ENCODE measurements around the gene RASGRP4.
"Not testable (repeated sequence)": the region's sequence is repeated elsewhere in the genome, so short reads cannot be mapped to it uniquely, and the experiment has no call there.

The RASGRP4 gene

DNA sequence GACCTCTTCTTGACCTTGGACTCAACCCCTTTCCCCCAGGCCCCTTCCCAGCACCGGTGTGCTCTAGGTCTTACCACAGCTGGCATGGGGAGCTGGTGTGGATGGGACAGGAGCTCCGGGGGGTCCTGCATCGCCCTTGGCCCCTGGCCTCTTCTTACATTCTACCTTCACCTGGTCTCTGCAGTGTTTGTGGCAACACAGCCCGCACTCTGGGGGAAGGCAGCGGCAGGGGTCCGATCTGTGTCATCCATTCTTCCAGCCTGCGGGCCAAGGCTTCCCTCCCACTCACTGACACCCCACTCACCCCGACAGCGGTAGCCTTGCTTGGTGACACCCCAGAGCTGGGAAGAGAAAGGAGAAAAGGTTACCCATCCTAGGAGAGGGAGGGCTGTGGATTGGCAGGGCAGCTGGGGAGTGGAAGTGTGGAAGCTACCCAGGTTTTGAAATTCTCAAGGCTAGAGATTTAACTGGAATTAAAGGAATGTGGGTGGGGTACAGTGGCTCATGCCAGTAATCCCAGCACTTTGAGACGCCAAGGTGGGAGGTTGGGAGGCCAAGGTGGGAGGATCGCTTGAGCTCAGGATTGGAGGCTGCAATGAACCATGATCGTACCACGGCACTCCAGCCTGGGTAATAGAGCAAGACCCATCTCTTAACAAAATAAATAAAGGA lies 14.8 kb downstream of the RASGRP4 start:
- H3K27ac Mint-ChIP-seq = no peak overlapping the region
- H3K4me3 Mint-ChIP-seq = no peak overlapping the region
- H3K9me3 Mint-ChIP-seq = no peaks in the 10 kb centered on the region
- no peak for DNase-seq
- H3K4me1 Mint-ChIP-seq = no peaks in the 10 kb centered on the region
- no peaks in the 10 kb centered on the region for H3K27me3 Mint-ChIP-seq
- no peak for ATAC-seq

GRCh38 chr19:38410407-38410806 lies 15.6 kb downstream of the RASGRP4 start:
- not testable (repeated sequence) for H3K27ac Mint-ChIP-seq

DNA sequence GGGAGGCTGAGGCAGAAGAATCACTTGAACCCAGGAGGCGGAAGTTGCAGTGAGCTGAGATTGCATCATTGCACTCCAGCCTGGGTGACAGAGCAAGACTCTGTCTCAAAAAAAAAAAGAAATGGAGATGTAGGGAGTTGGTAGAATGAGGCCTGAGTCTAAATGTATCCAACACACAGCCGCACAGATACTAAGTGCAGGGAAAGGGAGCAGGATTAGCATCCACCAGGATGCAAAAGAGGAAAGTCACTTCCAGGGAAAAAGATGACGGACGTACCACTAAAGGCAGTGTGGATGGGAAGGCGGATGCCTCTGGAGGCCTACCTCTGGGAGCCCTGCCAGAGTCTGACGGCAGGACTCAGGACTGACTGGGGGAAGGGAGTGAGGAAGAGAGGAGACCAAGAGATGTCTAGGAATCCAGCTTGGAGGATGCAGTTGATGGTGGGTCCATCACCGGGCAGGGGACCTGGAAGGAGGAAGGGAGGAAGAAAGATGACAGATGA lies 16.3 kb downstream of the RASGRP4 start:
- ATAC-seq = no peak
- Mint-ChIP-seq H3K4me1 (peaks cover 8% of the 10 kb centered on the region), H3K27ac (no peak overlapping the region), H3K4me3 (no peak overlapping the region), H3K27me3 (no peaks in the 10 kb centered on the region), H3K9me3 (no peaks in the 10 kb centered on the region)
- no peak for DNase-seq

More at GRCh38 chr19:38410407-38410806, 15.6 kb downstream of the RASGRP4 start:
- not testable (repeated sequence) for H3K27me3 Mint-ChIP-seq, H3K4me3 Mint-ChIP-seq, H3K9me3 Mint-ChIP-seq, ATAC-seq, DNase-seq, H3K4me1 Mint-ChIP-seq

DNA sequence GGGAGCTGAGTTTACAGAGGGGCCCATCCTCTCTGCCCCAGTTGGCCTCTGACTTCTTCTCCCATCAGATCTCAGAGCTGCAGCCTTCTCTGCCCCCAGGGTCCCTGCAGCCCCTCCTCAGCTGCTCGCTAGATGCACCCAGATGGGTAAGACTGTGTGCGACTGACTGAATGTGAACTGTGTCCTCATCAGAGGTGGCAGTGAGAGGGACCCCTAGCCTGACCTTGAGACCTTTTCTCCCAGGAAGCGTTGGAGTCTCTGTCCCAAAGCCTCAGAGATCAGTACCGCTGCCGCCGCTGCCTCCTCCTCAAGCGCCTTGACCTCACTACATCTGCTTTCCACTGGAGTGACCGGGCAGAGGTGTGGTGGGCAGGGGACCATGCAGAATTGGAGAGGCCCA lies 20.7 kb downstream of the RASGRP4 start:
- H3K4me1 Mint-ChIP-seq = peaks cover 37% of the 10 kb centered on the region
- H3K27me3 Mint-ChIP-seq = peaks cover 7% of the 10 kb centered on the region
- H3K9me3 Mint-ChIP-seq = no peaks in the 10 kb centered on the region
- no peak overlapping the region for H3K4me3 Mint-ChIP-seq
- H3K27ac Mint-ChIP-seq = peak overlapping the region in 1 of 2 donors; percentile 67
- ATAC-seq (no peak), DNase-seq (no peak)

- peak overlapping the region in 1 of 2 donors; percentile 54 for H3K27ac Mint-ChIP-seq
- H3K9me3 Mint-ChIP-seq = no peaks in the 10 kb centered on the region
- peaks cover 11% of the 10 kb centered on the region for H3K27me3 Mint-ChIP-seq
- no peak for ATAC-seq
- no peak for DNase-seq
- peaks cover 37% of the 10 kb centered on the region for H3K4me1 Mint-ChIP-seq
- H3K4me3 Mint-ChIP-seq = peak overlapping the region in 1 of 2 donors; percentile 99
Measured at GRCh38 chr19:38404858-38405257, 21.2 kb downstream of the RASGRP4 start.

GRCh38 chr19:38402967-38403674 lies 22.9 kb downstream of the RASGRP4 start, which contains the start of gene FAM98C:
FAM98C (plus strand) TSS chr19:38403093; CDS start chr19:38403154, 61 bp downstream.
- Mint-ChIP-seq H3K27me3 (peaks cover 22% of the 10 kb centered on the region), H3K27ac (peak within 1 kb of the TSS; percentile 97), H3K4me3 (peak within 1 kb of the TSS; percentile 94 to 99), H3K4me1 (peaks cover 37% of the 10 kb centered on the region), H3K9me3 (no peaks in the 10 kb centered on the region)
- ATAC-seq = peak; percentile 97
- DNase-seq = peak; percentile 98

GRCh38 chr19:38402623-38402966 lies 23.4 kb downstream of the RASGRP4 start:
- peak overlapping the region; percentile 76 to 99 for H3K4me3 Mint-ChIP-seq
- no peak for ATAC-seq

DNA sequence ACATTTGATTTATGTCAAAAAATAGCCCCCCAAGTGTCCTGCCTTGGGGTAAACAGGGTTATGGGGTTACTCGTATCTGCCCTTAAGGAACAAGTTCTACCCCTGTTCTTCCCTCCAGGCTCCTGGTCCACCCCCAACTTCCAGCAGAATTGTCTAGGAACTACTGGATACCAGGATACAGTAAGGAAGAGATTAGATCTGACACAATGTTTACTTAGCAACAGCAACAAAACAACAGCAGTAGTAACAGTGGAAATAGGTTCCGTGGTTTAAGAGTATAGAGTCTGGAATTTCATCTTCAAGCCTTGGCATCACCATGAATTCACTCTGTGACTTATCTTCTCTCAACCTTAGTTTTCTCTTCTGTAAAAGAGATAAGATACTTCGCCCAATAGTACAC lies 24.9 kb downstream of the RASGRP4 start:
- Mint-ChIP-seq H3K27ac (no peak overlapping the region), H3K27me3 (peaks cover 22% of the 10 kb centered on the region), H3K4me3 (no peak overlapping the region), H3K4me1 (peaks cover 47% of the 10 kb centered on the region), H3K9me3 (no peaks in the 10 kb centered on the region)
- no peak for DNase-seq
- ATAC-seq = no peak

More at GRCh38 chr19:38402623-38402966, 23.4 kb downstream of the RASGRP4 start:
- peaks cover 22% of the 10 kb centered on the region for H3K27me3 Mint-ChIP-seq
- peaks cover 37% of the 10 kb centered on the region for H3K4me1 Mint-ChIP-seq
- no peak for DNase-seq
- peak overlapping the region in 1 of 2 donors; percentile 71 for H3K27ac Mint-ChIP-seq
- no peaks in the 10 kb centered on the region for H3K9me3 Mint-ChIP-seq

DNA sequence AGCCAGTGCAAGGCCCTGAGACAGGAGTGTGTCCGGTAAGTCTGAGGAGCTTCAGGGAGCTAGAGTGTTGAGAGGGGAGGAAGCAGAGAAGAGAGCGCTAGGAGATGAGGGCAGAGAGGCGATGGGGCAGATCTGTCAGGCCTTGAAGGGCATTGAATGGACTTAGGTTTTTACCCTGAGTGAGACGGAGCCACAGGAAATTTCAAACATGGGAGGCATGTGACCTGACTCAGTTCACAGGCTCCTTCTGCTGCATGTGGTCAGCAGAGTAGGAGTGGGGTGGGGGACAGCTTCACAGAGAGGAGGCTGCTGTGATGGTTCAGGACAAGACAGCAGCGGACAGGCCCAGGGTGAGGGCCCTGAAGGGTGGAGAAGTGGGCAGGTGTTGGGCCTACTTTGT lies 25.7 kb downstream of the RASGRP4 start:
- H3K27me3 Mint-ChIP-seq = peaks cover 22% of the 10 kb centered on the region
- H3K4me1 Mint-ChIP-seq = peaks cover 47% of the 10 kb centered on the region
- H3K4me3 Mint-ChIP-seq = no peak overlapping the region
- DNase-seq (no peak), ATAC-seq (no peak)
- H3K27ac Mint-ChIP-seq = no peak overlapping the region
- no peaks in the 10 kb centered on the region for H3K9me3 Mint-ChIP-seq

GRCh38 chr19:38399537-38399936 lies 26.5 kb downstream of the RASGRP4 start:
- no peak for DNase-seq
- Mint-ChIP-seq H3K4me1 (peaks cover 45% of the 10 kb centered on the region), H3K4me3 (no peak overlapping the region), H3K9me3 (no peaks in the 10 kb centered on the region), H3K27ac (peak overlapping the region in 1 of 2 donors; percentile 64), H3K27me3 (peaks cover 22% of the 10 kb centered on the region)
- no peak for ATAC-seq

GRCh38 chr19:38399081-38399480 lies 26.9 kb downstream of the RASGRP4 start:
- peaks cover 44% of the 10 kb centered on the region for H3K4me1 Mint-ChIP-seq
- H3K4me3 Mint-ChIP-seq = no peak overlapping the region
- H3K9me3 Mint-ChIP-seq = no peaks in the 10 kb centered on the region
- DNase-seq (no peak), ATAC-seq (no peak)
- H3K27ac Mint-ChIP-seq = no peak overlapping the region
- H3K27me3 Mint-ChIP-seq = peaks cover 24% of the 10 kb centered on the region

DNA sequence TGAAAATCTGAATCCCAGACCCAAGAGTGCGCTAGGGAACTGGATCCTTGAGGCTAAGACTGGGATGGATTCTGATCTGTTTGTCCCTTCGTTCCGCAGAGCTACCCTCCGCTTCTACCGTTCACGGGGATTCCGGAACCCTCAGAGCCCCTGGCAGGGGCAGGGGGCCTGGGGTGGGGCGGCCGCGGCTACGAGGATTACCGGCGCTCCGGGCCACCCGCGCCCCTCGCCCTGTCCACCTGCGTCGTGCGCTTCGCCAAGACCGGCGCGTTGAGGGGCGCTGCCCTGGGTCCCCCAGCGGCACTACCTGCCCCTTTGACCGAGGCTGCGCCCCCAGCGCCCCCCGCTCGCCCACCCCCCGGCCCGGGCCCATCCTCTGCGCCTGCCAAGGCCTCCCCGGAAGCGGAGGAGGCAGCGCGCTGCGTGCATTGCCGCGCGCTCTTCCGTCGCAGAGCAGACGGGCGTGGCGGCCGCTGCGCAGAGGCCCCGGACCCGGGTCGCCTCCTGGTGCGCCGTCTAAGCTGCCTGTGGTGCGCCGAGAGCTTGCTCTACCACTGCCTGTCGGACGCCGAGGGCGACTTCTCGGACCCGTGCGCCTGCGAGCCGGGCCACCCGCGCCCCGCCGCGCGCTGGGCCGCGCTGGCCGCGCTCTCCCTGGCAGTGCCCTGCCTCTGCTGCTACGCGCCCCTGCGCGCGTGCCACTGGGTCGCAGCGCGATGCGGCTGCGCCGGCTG lies 30.5 kb downstream of the RASGRP4 start:
- Mint-ChIP-seq H3K27me3 (peaks cover 45% of the 10 kb centered on the region), H3K9me3 (no peaks in the 10 kb centered on the region), H3K4me1 (peaks cover 30% of the 10 kb centered on the region), H3K4me3 (peak overlapping the region; percentile 87 to 88), H3K27ac (no peak overlapping the region)
- ATAC-seq (peak; percentile 87), DNase-seq (peak; percentile 52 to 58)

DNA sequence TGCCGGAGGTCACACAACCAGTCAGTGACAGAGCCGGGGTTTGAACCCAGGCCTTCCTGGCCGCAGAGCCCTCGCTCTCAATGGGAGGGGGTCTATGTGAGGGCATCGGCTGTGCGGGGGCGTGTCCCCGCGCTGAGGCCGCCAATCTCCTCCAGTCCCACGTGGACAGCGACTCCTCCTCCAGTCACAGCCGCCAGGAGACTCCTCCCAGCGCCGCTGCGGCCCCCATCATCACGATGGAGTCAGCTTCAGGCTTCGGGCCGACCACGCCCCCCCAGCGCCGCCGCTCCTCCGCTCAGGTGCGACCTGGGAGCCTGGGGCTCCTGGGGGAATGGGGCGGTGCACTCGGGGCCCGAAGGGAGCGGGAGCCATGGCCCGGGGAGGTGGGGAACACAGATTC lies 31.5 kb downstream of the RASGRP4 start:
- peak overlapping the region; percentile 49 to 50 for H3K27ac Mint-ChIP-seq
- ATAC-seq = peak; percentile 87
- no peaks in the 10 kb centered on the region for H3K9me3 Mint-ChIP-seq
- peak; percentile 79 to 89 for DNase-seq
- H3K4me3 Mint-ChIP-seq = peak overlapping the region; percentile 87 to 88
- peaks cover 47% of the 10 kb centered on the region for H3K27me3 Mint-ChIP-seq
- peaks cover 30% of the 10 kb centered on the region for H3K4me1 Mint-ChIP-seq

GRCh38 chr19:38392707-38393308 lies 33.2 kb downstream of the RASGRP4 start:
- no peak overlapping the region for H3K4me3 Mint-ChIP-seq
- no peak overlapping the region for H3K27ac Mint-ChIP-seq
- H3K27me3 Mint-ChIP-seq = peaks cover 51% of the 10 kb centered on the region
- no peak for DNase-seq
- H3K4me1 Mint-ChIP-seq = peaks cover 36% of the 10 kb centered on the region
- ATAC-seq = no peak
- no peaks in the 10 kb centered on the region for H3K9me3 Mint-ChIP-seq

DNA sequence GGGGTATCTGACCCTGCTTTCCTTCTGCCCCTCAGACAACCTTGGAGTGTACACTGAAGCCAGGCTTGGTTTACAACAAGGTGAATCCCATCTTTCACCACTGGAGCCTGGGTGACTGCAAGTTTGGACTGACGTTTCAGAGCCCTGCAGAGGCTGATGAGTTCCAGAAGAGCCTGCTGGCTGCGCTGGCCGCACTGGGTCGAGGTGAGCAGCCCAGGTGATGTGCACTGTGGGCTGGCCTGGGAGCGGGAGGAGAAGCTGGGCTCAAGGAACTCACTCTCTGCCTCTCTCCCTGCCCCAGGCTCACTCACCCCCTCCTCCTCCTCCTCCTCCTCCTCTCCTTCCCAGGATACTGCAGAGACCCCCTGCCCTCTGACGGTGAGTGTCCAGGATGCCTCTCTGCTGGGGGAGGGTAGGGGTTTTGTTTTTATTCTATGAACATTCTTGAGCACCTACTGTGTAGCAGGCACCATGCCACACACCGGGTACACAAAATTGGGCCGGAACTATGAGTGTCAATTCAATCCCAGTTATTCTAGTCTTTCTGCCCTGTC lies 34.0 kb downstream of the RASGRP4 start:
- H3K27ac Mint-ChIP-seq = no peak overlapping the region
- H3K27me3 Mint-ChIP-seq = peaks cover 60% of the 10 kb centered on the region
- DNase-seq (no peak), ATAC-seq (no peak)
- peaks cover 43% of the 10 kb centered on the region for H3K4me1 Mint-ChIP-seq
- H3K4me3 Mint-ChIP-seq = no peak overlapping the region
- no peaks in the 10 kb centered on the region for H3K9me3 Mint-ChIP-seq

All from stimulated activated naive CD8-positive, alpha-beta T cell treated with anti-CD3 and anti-CD28 coated beads, Interleukin-15, amount 100 ng/mL, for 72 hours (primary cell).